Keratinocyte (primary cell): ENCODE results near the gene CNNM2. TPM values are rescaled to one million over a fixed set of nuclear protein-coding genes. Genes with fewer than 3 reads are reported as not detected.

Experiments
- DNase-seq: peaks from one replicate; pipeline ENCODE4 v3.0.0-alpha.2; 2011; ENCODE audit warnings: low read depth, missing footprints, low spot score
- FAIRE-seq: peaks from 2 replicates; lab custom pipeline; 2011; peaks lifted over from hg19 to GRCh38; lab: Jason Lieb, UNC
- H2AFZ ChIP-seq: 2 replicates; pipeline ENCODE4 v1.6.0; 2012; ENCODE audit warnings: low read length, control low read depth, inconsistent platforms; ENCODE audit not compliant: control insufficient read depth
- H3K27ac ChIP-seq: 2 replicates; pipeline ENCODE4 v1.5.1; 2011; ENCODE audit warnings: low read length; ENCODE audit not compliant: control insufficient read depth, insufficient read depth
- H3K27me3 ChIP-seq: 3 replicates; pipeline ENCODE4 v1.6.0; 2011; ENCODE audit warnings: low read length; ENCODE audit not compliant: control insufficient read depth, insufficient read depth; ENCODE audit errors: extremely low read depth
- H3K36me3 ChIP-seq, 2 experiments: 2 replicates in 1 of 2; 3 replicates in 1 of 2; pipeline ENCODE4 v1.5.1; 2011; ENCODE audit warnings: low read length in 2 of 2, mild to moderate bottlenecking in 1 of 2; ENCODE audit not compliant: control insufficient read depth in 2 of 2, insufficient read depth in 2 of 2; ENCODE audit errors: extremely low read depth in 1 of 2
- H3K4me1 ChIP-seq: 3 replicates; pipeline ENCODE4 v1.5.1; 2011; ENCODE audit warnings: low read length; ENCODE audit not compliant: control insufficient read depth, insufficient read depth; ENCODE audit errors: extremely low read depth
- H3K4me2 ChIP-seq: 3 replicates; pipeline ENCODE4 v1.6.0; 2011; ENCODE audit warnings: low read depth, low read length; ENCODE audit not compliant: control insufficient read depth, insufficient read depth; ENCODE audit errors: extremely low read depth
- H3K4me3 ChIP-seq, 3 experiments: fragments of 200-600 bp in 1 of 3; sonication (generic) in 1 of 3; 2 replicates in 2 of 3; 3 replicates in 1 of 3; pipeline ENCODE4 v1.5.1; 2011 to 2016; ENCODE audit warnings: low read length in 3 of 3, mild to moderate bottlenecking in 3 of 3, control low read depth in 2 of 3, inconsistent platforms in 1 of 3, low read depth in 1 of 3, mixed read lengths in 1 of 3, mixed run types in 1 of 3, moderate library complexity in 1 of 3; ENCODE audit not compliant: control insufficient read depth in 2 of 3, insufficient read depth in 2 of 3; ENCODE audit errors: extremely low read depth in 1 of 3
- H3K79me2 ChIP-seq: 2 replicates; pipeline ENCODE4 v1.6.0; 2012; ENCODE audit warnings: low read length; ENCODE audit not compliant: control insufficient read depth, insufficient read depth
- H3K9ac ChIP-seq: 3 replicates; pipeline ENCODE4 v1.6.0; 2011; ENCODE audit warnings: low read length; ENCODE audit not compliant: control insufficient read depth, insufficient read depth; ENCODE audit errors: extremely low read depth
- H3K9me1 ChIP-seq: 3 replicates; pipeline ENCODE4 v1.6.0; 2011; ENCODE audit warnings: low read length; ENCODE audit not compliant: control insufficient read depth, insufficient read depth; ENCODE audit errors: extremely low read depth
- H3K9me3 ChIP-seq: 2 replicates; pipeline ENCODE4 v1.5.1; 2012; ENCODE audit warnings: low read depth, low read length; ENCODE audit not compliant: control insufficient read depth
- H4K20me1 ChIP-seq: 3 replicates; pipeline ENCODE4 v1.6.0; 2011; ENCODE audit warnings: low read length; ENCODE audit not compliant: control insufficient read depth, insufficient read depth; ENCODE audit errors: extremely low read depth
- CTCF ChIP-seq, 3 experiments: IDR thresholded peaks in 1 of 3; conservative IDR thresholded peaks in 1 of 3; optimal IDR thresholded peaks in 1 of 3; 2 replicates in 2 of 3; 3 replicates in 1 of 3; pipeline versions ENCODE3 to v1.5.1; 2011; ENCODE audit warnings: low read length in 3 of 3, mild to moderate bottlenecking in 3 of 3, moderate library complexity in 2 of 3, control low read depth in 1 of 3, inconsistent platforms in 1 of 3; ENCODE audit not compliant: insufficient read depth in 2 of 3; ENCODE audit errors: extremely low read depth in 1 of 3
- EZH2 ChIP-seq: IDR thresholded peaks from one replicate; pipeline ENCODE4 v1.6.1; 2012; ENCODE audit warnings: inconsistent platforms, mild to moderate bottlenecking, low read length, moderate library complexity
- dilution Hi-C: fragments of 300-500 bp; cut with MboI; formaldehyde crosslinking; loops from one replicate; pipeline ENCODE4 v1.7.0; 2020; ENCODE audit warnings: low sequenced_read_pairs; ENCODE audit not compliant: extremely low pct_ligation_motif_present
- polyA plus RNA-seq, 5 experiments: library from polyadenylated mRNA; depleted of rRNA in 3 of 5; stranded (reverse) in 3 of 5; stranded (forward) in 1 of 5; unstranded in 1 of 5; fragments of >200 nt; gene quantifications; 1 replicate in 1 of 5; 2 replicates in 3 of 5; 3 replicates in 1 of 5; pipeline versions ENCODE4 v1.2.1 to v1.2.3, GENCODE V29; 2011 to 2012; ENCODE audit warnings: missing spikeins in 2 of 5, low read depth in 1 of 5, low replicate concordance in 1 of 5

CNNM2 gene
- polyA plus RNA-seq, 1 donor (not counting 4 experiments of a cell fraction or from before 2014, with no cell fraction given), result 1.5 TPM

GRCh38 chr10:103054621-103055020 lies 136.5 kb downstream of the CNNM2 start:
- dilution Hi-C loops, result no loop called here
- Histone ChIP-seq H3K9me1 (no peaks in the 10 kb centered on the region), H3K4me1 (no peaks in the 10 kb centered on the region), H4K20me1 (no peaks in the 10 kb centered on the region), H3K9me3 (no peaks in the 10 kb centered on the region), H3K4me3 (no peak overlapping the region), H3K27me3 (no peaks in the 10 kb centered on the region), H3K79me2 (no peaks in the 10 kb centered on the region), H3K36me3 (peaks cover 0 to 1% of the 10 kb centered on the region in 2 experiments), H3K9ac (no peak overlapping the region), H3K27ac (no peak overlapping the region), H2AFZ (no peak overlapping the region), H3K4me2 (no peak overlapping the region)
- DNase-seq, result no peak
- no peak for TF ChIP-seq EZH2
- no peak for TF ChIP-seq CTCF (optimal IDR thresholded peaks at IDR 0.05 in 1 of 3, IDR thresholded peaks at IDR 0.05 in 1 of 3, conservative IDR thresholded peaks at IDR 0.05 in 1 of 3; ENCODE audit: extremely low read depth in 1 of 3, insufficient read depth in 2 of 3, low read length in 3 of 3)
- FAIRE-seq, result no peak

- FAIRE-seq (no peak), DNase-seq (no peak)
- no peaks in the 10 kb centered on the region for H3K9me1 ChIP-seq
- no peaks in the 10 kb centered on the region for H4K20me1 ChIP-seq
- no peaks in the 10 kb centered on the region for H3K27me3 ChIP-seq
- H3K9ac ChIP-seq, result no peak overlapping the region
- no peaks in the 10 kb centered on the region for H3K79me2 ChIP-seq
- H2AFZ ChIP-seq, result no peak overlapping the region
- dilution Hi-C loops, result no loop called here
- H3K36me3 ChIP-seq, result peaks cover 0 to 1% of the 10 kb centered on the region in 2 experiments
- TF ChIP-seq EZH2 (no peak), CTCF (optimal IDR thresholded peaks at IDR 0.05 in 1 of 3, IDR thresholded peaks at IDR 0.05 in 1 of 3, conservative IDR thresholded peaks at IDR 0.05 in 1 of 3; ENCODE audit: extremely low read depth in 1 of 3, insufficient read depth in 2 of 3, low read length in 3 of 3) (no peak)
- H3K27ac ChIP-seq, result no peak overlapping the region
- no peak overlapping the region for H3K4me3 ChIP-seq
- no peaks in the 10 kb centered on the region for H3K9me3 ChIP-seq
- no peak overlapping the region for H3K4me2 ChIP-seq
- H3K4me1 ChIP-seq, result no peaks in the 10 kb centered on the region
Measured at GRCh38 chr10:103055105-103055504, 137.0 kb downstream of the CNNM2 start.
